Ovary (tissue), 3 donors: Measurements from ENCODE around the gene HS6ST3.

Source experiments
- CTCF ChIP-seq, 3 donors: fragments of 450-650 bp in 2 of 3; fragments of 200-600 bp in 1 of 3; IDR thresholded peaks; one replicate each; pipeline versions ENCODE4 v1.5.1 to v1.8.0; 2016 to 2022; ENCODE audit warnings: antibody characterized with exemption in 3 of 3, mild to moderate bottlenecking in 1 of 3
- EP300 ChIP-seq: sonication (generic); formaldehyde crosslinking; IDR thresholded peaks from one replicate; pipeline ENCODE4 v1.6.1; 2017; ENCODE audit warnings: antibody characterized with exemption
- POLR2A ChIP-seq: fragments of 450-650 bp; IDR thresholded peaks from one replicate; pipeline ENCODE4 v1.6.1; 2017; ENCODE audit warnings: antibody characterized with exemption, mild to moderate bottlenecking, moderate library complexity
- donor health status: DM: no; HTN: no; CAD: no.

- TF ChIP-seq CTCF (IDR thresholded peaks at IDR 0.05), result no peak
- no peak for TF ChIP-seq POLR2A
- no peak for TF ChIP-seq EP300
These were observed 485.8 kb downstream of the HS6ST3 start for GRCh38 chr13:96575423-96576320.
